UCSD-AML1 (cell line): ENCODE data around the gene LRRC3.

Source experiments
- DNase-seq: peaks from one replicate; lab custom pipeline; 2025; ENCODE audit not compliant: unreplicated experiment; lab: John Stamatoyannopoulos, UW

Gene LRRC3

DNA sequence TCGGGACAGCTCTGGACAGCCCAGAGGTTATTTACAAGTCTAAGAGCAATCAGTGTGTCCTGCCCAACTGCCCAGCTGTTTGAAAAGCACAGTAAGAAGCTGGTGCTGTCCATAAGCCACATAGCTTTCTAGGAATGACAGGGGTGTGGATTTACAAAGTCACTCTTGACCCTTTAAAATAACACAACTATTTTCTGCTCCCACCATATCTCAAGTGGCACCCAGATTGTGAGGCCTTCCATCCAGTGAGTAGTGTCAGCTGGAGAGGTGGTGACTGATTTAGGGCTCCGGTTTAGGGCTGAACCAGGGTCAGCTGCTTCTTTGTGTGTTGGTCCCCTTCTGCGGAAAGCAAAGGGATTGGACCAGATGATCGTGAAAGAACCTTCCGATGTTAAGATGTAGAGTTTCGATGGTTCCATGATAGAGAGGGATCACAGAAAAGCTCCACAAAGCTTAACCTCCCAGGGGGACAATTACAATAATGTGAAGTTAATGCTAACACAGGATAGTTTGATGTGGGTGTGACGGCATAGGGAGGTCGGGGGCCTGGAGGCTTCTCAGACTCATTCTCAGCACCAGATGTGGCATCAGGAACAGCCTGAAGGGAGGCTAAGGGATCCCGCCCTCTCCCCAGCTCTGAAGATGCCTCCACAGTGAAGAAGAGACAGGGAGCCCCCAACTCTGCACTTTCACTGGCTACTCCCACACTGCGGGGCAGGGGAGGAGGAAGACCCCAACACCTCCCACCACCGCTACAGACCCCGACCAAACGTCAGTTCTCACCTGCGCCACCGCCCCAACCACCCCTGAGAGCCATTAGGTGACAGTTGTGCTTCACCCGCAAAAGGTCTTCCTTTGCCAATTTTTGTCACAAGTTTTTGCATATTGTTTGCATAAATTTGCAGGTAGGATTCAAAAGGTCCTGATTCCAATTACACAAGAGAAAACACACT lies 40.6 kb downstream of the LRRC3 start:
- no peak for DNase-seq

DNA sequence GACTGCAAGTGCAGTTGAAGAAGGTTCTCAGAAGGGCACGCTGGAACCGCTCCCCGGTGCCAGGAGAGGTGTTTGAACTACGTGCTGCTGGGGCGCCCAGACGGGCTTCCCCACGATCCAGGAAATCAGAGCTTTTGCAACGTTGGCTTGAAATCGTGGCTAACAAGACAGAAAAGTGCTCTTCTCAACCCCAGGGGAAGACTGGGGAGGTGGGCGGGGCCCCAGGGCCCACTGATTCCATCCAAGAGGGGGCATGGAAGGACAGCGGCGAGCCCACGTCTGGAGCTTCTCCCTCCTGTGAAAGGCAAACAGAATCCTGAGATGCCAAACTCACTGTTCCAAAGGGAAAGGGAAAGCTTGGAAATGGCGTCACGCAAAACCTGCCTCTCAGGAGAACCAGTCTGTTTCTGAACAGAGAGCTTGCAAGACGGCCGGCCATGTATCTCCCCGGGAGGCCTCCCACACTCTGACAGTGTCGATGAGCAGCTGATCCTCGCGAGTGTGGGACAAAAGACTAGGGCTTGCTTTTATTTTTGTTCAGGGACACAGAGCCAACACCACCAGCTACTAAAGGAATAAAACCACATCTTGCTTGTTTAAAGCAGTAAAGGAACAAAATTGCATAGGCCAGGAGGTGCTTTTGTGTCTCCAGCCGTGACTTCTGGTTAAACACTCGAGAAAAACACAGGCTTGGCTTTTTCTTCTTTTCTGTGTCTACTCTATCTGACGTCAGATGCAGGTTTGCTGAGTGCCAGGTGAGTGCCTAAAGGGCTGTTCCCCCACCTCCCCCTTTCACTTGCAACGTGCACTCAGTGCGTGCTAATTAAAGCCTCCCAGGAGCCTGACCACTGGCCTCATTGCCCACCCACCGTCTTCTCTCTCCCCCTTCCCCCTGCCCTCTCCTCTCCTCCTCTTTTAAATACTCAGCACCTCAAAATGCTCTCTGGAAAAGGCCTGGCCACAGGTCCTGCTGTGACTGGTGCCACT lies 41.5 kb downstream of the LRRC3 start:
- DNase-seq = no peak

DNA sequence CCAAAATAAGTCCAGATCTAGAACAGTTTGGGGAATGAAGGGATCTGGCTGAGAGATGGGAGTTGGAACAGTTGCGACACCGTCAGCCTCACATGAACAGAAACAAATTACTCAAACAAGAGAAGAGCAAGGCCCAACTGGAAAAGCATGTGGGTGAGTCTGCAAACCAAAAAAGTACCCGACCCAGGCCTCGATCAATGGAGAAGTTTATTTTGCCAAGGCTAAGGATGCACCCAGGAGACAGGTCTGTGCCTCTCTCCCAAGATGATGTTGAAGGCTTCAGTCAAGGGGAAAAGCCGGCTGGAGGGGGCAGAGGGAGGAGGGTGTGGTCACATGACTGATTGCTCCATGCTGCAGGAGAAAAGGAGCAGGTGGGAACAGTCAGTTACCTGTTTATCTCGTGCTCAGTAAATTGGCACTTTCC lies 42.4 kb downstream of the LRRC3 start:
- DNase-seq = no peak

DNA sequence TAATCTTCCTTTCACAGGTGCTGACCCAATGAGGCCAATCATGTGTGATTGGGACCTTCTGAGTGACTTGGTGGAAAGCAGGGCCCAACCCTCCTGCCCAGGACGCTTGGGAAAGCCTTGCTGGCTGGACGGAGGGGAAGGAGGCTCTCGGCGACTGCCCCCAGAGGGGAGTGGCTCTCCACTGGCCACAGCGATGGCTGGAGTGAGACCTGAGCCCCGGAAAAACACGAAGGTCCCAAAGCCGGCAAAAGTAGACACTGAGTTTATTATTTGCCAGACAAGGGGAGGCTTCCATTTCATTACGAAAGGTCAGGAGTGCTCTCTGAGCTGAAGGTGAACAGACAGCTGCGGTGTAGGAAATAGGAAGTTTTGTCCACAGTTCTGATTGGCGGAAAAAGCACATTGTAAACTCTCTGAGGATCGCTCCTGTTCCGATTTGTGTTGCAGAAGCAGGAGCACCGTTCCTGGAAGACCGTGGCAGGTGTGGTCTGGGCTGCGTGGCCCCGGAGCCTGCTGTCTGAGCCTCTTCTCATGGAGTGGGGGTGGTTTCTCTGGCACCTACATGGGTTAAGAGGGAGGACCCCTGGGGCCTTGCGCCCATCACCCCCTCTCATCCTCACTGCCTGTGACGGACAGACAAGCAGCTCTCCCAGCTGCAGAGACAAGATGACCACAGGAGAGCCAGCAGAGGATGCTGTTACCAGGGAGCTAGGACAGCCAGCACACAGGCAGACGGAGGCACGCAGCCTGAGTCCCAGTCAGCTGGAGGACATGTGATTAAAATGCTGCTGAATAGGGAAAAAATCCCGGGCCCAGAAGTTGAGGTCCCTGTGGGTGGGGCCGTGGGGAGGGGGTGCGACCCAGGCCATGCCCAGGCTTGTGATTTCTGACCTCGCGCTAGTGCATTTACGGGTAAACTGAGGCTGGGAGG lies 43.2 kb downstream of the LRRC3 start:
- no peak for DNase-seq

DNA sequence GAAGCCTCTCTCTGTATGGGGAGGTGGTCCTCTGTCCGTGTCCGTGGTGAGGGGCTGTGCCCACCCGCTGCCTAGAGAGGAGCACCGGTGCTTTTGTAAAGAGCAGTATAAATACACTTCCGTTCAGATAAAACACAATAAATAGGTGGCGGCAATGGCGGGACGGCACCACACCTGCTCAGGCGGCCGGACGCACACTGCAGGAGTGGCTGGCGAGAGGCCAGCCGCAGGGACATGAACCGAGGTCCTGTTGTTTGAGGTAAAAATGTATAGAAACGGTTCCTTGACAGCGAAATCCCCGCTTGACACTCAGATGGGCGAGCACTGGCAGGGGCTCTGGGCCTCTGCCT lies 43.9 kb downstream of the LRRC3 start:
- no peak for DNase-seq

DNA sequence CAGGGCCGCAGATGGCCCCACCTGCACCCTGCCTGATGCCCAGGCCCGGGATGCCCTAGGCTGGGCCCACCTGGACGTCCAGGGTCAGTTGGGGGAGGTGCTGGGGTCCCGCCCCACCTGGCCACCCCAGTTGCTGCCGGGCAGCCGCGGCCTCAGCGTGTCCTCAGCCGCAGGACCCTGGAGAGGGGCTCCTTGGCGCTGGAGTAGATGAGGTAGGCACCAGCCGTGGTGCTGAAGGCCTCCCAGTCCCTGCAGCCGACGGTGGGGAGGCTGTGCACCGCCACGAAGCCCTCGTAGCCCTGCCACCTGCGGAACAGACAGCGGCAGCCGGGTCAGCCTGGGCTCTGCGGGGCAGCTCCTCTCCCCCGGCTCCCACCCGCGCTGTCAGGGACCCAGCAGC lies 44.3 kb downstream of the LRRC3 start:
- no peak for DNase-seq

DNA sequence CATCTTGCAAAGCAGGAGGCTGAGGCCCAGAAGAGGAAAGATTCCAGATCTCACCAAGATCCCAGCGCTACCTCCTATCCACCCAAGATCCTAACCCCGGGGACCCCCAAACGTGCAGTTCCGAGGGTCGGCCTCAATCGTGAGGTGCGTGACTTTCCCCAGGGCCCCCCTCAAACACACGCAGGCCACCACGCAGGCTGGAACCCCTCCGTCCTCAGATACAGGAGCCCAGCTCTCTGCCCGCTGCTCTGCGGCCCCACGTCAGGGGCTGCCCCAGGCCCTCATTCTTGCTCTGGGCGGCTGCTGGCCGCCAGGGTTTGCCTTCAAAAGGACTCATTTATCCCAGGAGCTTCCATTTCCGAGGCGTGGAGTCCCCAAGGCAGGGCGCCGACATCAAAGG lies 44.8 kb downstream of the LRRC3 start:
- no peak for DNase-seq

DNA sequence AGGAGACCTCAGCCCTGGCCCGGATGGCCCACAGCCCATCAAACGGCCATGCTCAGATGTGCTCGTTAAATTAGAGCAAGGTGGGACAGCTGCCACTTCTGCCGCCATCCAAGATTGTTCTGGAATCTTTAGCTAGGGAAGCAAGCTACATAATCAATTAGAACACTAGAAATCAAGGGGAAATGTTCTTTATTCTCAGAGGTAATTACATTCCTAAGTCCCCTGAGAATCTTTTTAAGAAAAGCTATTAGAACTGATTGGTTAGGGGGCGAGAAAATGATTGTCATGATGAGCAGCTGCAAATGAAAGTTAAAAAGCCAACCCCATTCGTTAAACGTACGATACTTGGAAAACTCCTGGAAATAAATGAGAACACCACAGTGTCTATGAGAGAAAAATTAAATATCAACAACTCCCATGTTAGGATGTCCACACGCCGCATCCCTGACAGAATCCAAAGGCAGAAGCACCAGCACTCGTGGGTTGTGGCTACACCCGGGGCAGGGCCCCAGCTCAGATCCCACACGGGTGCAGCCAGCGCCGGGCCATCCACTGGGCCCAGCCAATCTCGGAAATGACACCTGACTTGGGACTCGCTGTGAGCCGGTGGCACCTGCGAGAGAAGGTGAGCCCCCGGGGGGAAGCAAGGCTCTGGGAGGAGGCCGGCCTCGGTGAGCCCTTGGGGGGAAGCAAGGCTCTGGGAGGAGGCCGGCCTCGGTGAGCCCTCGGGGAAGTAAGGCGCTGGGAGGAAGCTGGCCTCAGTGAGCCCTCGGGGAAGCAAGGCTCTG lies 47.1 kb downstream of the LRRC3 start:
- no peak for DNase-seq

DNA sequence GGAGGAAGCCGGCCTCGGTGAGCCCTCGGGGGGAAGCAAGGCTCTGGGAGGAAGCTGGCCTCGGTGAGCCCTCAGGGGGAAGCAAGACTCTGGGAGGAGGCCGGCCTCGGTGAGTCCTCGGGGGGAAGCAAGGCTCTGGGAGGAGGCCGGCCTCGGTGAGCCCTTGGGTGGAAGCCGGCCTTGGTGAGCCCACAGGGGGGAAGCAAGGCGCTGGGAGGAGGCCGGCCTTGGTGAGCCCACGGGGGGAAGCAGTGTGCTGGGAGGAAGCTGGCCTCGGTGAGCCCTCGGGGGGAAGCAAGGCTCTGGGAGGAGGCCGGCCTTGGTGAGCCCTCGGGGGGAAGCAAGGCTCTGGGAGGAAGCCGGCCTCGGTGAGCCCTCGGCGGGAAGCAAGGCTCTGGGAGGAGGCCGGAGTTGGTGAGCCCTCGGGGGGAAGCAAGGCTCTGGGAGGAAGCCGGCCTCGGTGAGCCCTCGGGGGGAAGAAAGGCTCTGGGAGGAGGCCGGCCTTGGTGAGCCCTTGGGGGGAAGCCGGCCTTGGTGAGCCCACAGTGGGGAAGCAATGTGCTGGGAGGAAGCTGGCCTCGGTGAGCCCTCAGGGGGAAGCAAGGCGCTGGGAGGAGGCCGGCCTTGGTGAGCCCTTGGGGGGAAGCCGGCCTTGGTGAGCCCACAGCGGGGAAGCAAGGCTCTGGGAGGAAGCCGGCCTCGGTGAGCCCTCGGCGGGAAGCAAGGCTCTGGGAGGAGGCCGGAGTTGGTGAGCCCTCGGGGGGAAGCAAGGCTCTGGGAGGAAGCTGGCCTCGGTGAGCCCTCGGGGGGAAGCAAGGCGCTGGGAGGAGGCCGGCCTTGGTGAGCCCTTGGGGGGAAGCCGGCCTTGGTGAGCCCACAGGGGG lies 47.9 kb downstream of the LRRC3 start:
- DNase-seq = peak; percentile 54

DNA sequence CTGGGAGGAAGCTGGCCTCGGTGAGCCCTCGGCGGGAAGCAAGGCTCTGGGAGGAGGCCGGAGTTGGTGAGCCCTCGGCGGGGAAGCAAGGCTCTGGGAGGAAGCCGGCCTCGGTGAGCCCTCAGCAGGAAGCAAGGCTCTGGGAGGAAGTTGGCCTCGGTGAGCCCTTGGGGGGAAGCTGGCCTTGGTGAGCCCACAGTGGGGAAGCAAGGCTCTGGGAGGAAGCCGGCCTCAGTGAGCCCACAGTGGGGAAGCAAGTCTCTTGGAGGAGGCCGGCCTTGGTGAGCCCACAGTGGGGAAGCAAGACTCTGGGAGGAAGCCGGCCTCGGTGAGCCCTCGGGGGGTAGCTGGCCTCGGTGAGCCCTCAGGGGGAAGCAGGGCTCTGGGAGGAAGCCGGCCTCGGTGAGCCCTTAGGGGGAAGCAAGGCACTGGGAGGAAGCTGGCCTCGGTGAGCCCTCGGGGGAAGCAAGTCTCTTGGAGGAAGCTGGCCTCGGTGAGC lies 48.6 kb downstream of the LRRC3 start:
- peak; percentile 79 for DNase-seq

DNA sequence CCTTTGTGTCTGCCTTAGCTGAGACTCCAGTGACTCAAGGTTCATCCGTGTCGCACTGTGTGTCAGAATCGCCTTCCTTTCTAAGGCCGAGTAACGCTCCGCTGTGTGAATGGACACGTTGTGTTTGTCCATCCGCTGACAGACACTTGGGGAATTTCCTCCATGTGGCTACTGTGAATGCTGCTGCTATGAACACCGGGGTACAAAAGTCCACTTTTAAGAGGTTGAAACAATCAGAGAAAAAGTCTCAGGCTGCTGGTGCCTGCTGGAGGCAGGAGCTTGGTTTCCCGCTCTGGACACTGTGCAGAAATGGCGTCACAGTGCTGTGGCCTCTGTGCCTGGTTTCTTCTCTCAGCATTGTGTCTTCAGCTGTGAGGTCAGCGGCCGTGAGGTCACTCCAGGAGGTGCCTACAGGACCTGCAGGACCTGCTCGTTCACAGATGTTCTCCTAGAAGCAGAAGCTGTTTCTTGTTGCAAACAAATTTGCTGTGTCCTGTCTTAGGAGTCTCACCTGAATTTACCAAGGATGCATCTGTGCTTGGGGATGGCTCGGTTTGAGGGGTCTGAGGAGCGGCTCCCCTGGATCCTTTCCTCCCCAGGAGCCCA lies 50.5 kb downstream of the LRRC3 start:
- DNase-seq = no peak

DNA sequence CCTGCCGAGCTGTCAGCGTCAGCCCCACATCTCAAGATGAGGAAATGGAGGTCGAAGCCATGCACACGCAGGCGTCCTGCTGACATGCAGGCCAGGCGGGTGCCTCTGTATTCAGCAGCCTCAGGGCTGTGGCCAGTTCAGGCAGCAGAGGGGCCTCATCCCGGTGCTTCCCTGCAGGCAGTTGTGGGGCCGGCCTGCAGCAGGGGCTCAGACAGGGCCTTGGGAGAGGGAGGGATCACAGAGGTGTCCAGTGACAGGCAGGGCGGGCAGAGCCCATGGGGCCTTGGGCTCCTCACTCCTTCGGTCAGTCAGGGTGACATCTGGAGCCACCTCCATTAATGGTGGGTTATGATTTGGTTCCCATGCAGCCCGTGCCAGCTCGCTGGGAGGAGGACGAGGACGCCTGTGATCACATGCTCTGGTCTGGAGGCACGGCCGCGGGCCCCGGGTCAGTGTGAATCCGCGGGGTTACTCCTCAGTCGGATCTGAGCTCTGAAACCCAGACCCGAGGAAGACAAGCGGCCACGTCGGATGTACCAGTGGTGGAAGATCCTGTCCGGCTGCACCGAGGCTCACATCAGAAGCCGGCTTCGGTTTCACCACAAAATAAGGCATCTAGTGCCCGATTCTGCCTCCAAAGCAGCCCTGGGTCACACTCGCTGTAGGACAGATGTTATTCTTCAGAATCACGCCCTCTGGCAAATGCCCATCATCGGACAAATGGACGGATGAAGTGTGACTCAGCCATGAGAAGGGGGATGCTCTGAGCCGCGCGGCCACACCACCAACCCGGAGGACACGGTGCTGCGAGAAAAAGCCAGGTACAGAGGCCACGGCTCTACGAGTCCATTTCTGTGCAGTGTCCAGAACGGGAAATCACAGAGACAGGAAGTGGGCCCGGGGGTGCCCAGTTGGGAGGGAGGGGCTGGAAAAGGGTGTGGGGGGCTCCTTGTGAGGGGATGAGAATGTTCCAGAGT lies 51.3 kb downstream of the LRRC3 start:
- DNase-seq = no peak

DNA sequence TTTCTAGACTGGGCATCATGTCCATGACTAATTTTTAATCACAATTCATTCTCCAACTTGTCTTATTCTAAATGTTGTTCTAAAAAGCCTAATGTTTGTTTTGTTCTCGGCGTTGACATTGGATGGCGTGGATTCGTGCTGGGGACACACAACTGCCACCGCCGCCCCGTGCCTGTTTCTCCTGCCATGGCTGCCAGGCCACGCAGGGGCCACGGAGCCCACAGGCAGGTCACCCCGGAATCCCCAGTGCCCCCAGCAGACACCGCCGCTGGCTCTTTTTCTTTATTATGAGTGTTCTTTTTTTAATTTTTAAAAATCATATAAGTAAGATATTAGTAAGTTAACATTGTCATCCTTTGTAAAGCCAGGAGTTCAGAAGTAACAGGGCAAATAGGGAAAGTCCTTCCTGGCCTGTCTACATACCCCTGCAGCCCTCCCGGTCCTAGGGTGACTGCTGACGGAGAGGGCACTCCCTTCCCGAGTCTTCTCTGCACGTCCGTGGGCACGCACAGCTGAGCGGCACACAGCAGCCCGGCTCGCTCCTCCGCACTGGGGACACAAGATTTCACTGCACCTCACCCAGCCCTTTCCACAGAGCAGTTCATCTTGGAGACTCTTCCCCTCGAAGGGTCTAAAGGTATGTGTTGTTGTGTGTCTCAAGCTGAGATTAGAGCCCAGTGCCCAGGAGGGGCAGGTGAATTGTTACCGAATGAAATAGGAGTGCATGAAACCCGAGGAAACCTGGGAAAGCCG lies 52.5 kb downstream of the LRRC3 start:
- no peak for DNase-seq

DNA sequence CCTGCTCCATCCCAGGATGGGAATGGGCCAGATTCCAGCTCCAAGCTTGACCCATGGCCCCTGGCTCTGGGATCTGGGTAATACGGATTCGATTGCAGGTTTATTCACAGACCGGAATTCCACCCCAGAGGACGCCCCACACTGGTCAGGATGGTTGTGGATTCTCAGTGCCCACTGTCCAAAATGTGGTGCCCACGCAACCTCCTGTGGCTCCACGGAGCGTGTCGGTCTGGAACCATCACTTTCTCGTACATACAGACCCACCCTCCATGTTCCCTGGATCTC lies 53.1 kb downstream of the LRRC3 start:
- DNase-seq = no peak

DNA sequence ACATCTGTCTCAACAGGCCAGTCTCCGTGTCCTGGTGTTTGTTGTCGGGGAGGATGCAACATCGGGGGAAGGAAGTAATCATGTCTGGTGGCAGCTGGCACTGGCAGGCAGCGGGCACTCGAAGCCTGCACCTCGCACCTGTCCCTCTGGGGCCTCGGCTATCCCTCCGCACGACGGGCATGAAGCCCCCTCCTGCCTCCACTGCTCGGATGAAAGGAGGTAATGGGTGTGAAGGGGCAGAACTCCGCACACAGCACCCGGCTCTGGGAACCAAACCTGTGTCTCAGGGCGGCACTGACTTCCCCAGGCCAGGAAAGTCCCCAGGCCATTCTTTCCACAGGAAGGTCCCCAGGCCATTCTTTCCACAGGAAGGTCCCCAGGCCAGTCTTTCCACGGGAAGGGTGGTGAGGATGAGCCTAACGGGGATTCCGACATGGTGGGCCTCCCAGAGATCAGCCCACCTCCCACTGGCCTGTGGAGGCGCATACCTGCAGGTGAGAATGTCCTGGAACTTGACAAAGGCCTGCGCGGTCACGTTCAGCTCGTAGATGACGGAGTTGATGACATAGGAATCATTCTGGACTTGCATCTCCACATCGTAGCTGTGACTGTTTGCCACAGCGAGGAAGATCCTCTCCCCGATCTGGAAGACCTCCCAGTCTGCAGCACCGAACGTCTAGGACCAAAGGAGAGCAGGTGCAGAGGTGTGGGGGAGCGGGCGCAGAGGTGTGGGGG lies 53.6 kb downstream of the LRRC3 start:
- DNase-seq = no peak

DNA sequence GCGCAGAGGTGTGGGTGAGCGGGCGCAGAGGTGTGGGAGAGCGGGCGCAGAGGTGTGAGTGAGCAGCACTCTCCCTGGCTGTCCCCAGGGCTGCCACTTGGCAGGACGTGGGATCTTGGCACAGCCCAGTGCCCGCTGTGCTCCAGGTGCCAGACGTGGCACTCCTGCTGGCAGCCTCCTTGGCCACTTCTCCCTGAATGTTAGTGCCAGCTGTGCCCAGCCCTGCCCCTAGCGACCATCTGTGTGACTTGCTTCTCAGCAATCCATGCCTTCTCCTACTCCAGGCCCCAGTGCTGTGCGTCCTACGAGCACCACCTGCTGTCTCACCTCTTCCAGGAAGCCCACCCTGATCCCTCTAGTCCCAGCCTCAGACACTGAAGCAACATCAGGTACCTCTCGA lies 54.2 kb downstream of the LRRC3 start:
- DNase-seq = no peak
